Stomach (tissue), 4 donors: ENCODE measurements around the gene NFS1.
"Not testable (repeated sequence)": the region's sequence is repeated elsewhere in the genome, so short reads cannot be mapped to it uniquely, and the experiment has no call there.

Experiments used
- POLR2A ChIP-seq, 4 donors: fragments of 450-650 bp; IDR thresholded peaks; one replicate each; pipeline ENCODE4 v1.6.1; 2016; ENCODE audit warnings: antibody characterized with exemption in 4 of 4, control low read depth in 2 of 4, mild to moderate bottlenecking in 1 of 4, moderate library complexity in 1 of 4
- POLR2AphosphoS5 ChIP-seq, 3 donors: sonication (generic); formaldehyde crosslinking; IDR thresholded peaks; one replicate each; pipeline ENCODE4 v1.6.1; 2016; ENCODE audit warnings: antibody characterized with exemption in 3 of 3

DNA sequence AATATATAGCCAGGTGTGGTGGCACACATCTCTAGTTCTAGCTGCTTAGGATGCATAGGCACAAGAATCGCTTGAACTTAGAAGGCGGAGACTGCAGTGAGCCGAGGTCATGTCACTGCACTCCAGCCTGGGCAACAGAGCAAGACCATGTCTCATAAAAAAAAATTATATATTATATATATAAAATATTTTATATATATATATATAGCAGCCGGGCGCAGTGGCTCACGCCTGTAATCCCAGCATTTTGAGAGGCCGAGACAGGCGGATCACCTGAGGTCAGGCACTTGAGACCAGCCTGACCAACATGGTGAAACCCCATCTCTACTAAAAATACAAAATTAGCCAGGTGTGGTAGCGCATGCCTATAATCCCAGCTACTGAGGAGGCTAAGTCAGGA, 13.8 kb downstream of the NFS1 start:
- not testable (repeated sequence) for TF ChIP-seq POLR2A, POLR2AphosphoS5 (IDR thresholded peaks at IDR 0.05)
